HG03196 (cell line): ENCODE measurements around the gene ASB6.

Experiments
- ATAC-seq: cut with Tn5 transposase; IDR thresholded peaks from one replicate; pipeline ENCODE4 v1.9.1; 2021; ENCODE audit not compliant: unreplicated experiment

Gene ASB6

GRCh38 chr9:129627556-129628440 lies 14.2 kb downstream of the ASB6 start:
- ATAC-seq, result no peak

GRCh38 chr9:129626625-129627284 lies 15.2 kb downstream of the ASB6 start:
- ATAC-seq, result peak; percentile 16

DNA sequence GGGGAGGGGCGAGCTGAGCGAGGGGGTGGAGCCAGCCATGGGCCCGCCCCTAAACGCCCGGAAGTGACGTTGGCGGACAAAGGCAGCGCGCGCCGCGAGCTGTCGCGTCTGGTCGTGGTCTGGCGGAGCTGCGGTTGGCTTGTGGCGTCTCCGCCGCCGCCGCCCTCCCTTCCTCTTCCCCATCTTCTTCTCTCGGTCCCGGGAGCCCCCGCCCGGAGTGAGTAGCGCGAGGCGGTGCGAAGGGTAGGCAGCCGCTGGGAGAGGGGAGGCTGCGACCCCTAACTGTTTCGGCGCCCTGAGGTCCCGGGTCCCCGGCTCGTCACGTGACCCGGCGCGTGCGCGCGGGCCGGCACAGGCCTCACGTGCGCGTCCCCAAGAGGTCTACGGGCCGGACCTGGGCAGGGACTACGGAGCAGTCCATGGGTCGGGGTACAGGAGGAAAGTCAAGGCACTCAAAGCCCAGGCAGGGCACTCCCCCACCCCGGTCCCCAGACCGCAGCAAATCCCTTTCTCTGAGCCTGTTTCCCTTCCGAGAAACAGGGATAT lies 15.8 kb downstream of the ASB6 start, which contains the start of gene NTMT1:
Gene NTMT1, plus strand, starts transcription at position 85 of the 546 bp plus-strand sequence. CDS start 6,541 bp downstream, outside the sequence.
- peak; percentile 54 for ATAC-seq

DNA sequence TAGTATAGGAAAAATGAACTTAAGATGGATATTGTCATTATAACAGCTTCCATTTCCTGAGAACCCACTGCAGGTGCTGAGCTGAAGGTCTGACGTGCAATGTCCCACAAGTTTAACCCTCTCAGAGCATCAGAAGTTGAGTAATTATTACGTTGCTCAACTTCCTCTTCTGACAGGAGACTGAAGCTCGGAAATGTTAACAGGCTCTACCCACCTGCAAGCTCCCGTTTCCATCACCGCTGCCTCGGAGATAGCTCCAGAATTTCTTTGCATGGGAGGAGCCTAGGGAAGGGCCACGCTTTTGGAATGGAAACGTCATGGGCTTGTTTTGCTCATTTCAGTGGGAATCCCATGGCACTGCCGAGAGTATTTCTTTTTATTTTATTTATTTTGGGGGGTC lies 17.0 kb downstream of the ASB6 start:
- ATAC-seq, result no peak

DNA sequence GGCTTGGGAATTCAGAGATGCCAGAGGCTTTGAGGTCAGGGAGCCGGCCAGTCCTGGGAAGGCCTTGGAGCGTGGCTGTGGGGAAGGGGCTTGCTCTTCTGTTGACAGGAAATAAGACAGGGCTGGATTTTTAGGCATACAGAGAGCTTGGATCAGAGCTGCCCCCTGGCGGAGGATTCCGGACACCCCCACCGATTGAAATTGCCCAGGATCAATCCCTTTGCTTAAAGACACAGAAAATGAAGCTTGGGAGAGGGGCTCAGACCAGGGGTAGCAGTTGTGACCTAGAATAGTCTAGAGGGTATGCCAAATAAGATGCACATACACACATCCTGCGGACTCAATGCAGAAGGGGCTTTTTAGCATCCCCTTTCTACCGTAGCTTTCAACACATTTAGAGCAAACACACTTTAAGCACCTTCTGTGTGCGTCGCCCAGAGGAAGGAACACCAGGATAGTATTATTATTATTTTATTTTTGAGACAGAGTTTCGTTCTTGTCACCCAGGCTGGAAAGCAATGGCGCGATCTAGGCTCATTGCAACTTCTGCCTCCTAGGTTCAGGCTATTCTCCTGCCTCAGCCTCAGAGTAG lies 17.7 kb downstream of the ASB6 start:
- ATAC-seq, result no peak

- ATAC-seq, result no peak
Measured at GRCh38 chr9:129623331-129623730, 18.6 kb downstream of the ASB6 start.

GRCh38 chr9:129620669-129621295 lies 21.2 kb downstream of the ASB6 start, which contains the start of gene C9orf50:
Gene C9orf50 (minus strand): TSS chr9:129621101. CDS start chr9:129620574, 527 bp downstream.
- ATAC-seq, result no peak

- no peak for ATAC-seq
Measured at GRCh38 chr9:129619787-129620668, 21.9 kb downstream of the ASB6 start.

DNA sequence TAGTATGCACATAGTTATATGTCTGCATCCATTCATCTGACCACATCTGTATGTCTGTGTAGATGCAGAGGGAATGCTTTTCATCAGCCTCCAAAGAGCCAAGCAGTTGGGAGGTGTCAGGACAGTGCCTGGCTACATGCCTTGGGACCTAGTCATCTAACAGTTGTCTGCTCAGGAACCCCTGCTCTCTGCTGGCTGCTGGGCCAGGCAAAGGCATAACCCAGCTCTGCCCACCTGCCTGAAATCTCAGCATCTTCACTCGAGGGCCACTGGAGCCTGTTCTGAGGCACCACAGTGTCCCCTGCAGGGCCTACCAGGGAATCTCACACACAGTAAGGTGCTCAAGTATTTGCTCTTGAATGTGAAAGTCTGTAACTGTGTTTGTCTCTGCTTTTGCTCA lies 24.8 kb downstream of the ASB6 start:
- ATAC-seq, result no peak

DNA sequence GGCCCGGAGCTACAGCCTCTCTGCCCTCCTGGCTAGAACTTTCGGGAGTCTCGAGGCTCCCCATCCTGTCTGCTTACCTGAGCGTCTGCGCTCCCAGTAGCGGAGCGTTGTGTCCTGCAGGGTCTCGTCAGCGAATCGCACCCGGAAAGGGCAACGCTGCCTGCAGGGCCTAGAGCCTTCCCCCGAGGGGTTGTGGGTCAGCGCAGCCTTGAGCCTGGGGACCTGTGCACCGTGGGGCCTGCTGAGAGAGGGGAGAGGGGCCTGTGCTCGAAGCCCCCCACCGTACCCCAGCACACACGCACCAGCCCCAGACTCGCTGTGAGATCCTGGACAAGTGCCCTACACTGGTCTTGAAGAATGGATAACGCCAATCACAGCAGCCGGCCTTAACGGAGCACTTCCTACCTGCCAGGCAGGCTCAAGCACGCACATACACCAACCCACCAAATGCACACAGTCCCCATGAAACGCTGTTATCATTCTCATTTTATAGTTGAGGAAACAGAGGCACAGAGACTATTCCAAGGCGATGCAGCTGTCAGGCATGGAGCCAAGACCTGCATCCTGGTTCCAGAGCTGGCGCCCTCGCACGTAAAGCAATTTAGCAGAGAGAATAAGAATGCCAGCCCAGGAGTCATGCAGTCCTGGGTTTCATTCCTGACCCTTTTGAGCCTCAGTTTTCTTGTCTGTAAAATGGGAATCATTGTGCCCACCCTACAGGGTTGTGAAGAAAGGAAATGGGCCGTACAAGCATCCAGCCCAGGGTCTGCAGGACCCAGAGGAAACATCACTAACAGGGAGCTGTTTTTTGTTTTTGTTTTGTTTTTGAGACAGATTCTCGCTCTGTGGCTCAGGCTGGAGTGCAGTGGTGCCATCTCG lies 26.3 kb downstream of the ASB6 start:
- ATAC-seq, result no peak

- ATAC-seq, result no peak
Measured at GRCh38 chr9:129614932-129615331, 27.0 kb downstream of the ASB6 start.

- no peak for ATAC-seq
Measured at GRCh38 chr9:129613520-129614175, 28.3 kb downstream of the ASB6 start.

- ATAC-seq, result no peak
Measured at GRCh38 chr9:129612815-129613519, 29.0 kb downstream of the ASB6 start.

GRCh38 chr9:129612123-129612522 lies 29.8 kb downstream of the ASB6 start:
- ATAC-seq, result no peak

DNA sequence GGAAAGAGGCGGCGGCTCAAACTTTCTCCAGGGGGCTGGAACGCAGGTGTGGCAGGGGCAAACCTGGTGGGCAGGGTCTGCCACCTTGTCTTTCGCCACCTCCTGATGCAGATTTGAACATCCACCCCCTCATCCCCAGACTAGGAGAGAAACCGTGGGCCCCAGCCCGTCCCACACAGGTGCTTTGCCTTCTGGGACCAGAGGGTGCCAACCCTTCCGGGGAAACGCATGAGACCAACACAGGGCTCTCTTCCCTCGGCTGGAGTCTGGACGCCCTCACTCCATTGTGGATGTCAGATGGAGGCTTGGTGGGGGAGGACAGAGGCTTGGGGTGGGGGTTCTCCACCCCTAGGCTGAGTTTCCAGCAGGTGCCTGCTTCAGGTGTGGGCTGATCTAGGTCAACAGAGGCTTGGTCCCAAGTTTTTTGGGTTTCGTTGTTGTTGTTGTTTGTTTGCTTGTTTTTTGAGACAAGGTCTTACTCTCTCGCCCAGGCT lies 30.6 kb downstream of the ASB6 start:
- no peak for ATAC-seq

DNA sequence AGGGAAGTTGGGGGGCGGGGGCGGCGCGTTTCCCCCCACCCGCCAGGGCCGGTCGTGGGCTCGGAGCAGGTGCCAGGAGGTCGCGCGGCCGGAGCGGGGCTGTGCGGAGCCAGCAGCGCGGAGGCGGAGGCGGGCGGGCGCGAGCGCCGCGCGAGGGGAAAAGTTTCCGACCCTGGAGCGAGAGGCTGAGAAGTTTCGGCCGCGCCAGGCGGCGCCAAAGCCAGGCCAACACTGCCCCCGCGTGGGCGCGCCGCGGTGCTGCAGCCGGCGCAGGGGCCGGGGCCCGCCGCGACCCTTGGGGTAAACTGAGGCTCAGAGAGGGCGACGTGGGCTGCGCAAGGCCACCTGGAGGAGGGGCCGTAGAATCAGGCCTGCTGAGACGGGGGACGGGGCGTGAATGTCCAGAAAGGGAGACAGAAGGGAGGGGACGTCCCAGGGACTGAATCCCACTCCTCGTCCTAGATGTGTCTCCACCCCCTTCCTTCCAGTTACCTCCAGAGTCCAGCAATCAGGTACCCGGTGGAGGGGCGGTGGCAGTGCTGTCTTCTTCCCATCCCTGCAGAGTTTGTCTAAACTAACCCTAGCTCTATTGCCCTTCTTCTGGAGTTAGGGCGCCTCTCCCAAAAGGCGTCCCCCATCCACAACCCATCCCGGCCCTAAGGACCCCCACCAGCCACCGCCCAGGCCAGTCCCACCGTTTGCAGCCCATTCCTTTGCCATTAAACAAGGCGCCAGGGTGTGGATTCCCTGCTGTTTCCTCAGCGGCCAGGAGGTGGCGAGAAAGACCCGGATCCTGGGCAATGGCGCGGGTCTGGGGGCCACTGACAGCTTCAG lies 31.3 kb downstream of the ASB6 start:
- no peak for ATAC-seq

- ATAC-seq, result no peak
Measured at GRCh38 chr9:129610213-129610472, 31.8 kb downstream of the ASB6 start.
